Measurements from ENCODE around the gene SEC61G. TPM values are rescaled to one million over a fixed set of nuclear protein-coding genes. Genes with fewer than 3 reads are reported as not detected.

Gene SEC61G
- 100 to 1,000 TPM; 143 to 196 (median 183) TPM for polyA plus RNA-seq (ENCODE audit: insufficient read length in 4 of 4)

DNA sequence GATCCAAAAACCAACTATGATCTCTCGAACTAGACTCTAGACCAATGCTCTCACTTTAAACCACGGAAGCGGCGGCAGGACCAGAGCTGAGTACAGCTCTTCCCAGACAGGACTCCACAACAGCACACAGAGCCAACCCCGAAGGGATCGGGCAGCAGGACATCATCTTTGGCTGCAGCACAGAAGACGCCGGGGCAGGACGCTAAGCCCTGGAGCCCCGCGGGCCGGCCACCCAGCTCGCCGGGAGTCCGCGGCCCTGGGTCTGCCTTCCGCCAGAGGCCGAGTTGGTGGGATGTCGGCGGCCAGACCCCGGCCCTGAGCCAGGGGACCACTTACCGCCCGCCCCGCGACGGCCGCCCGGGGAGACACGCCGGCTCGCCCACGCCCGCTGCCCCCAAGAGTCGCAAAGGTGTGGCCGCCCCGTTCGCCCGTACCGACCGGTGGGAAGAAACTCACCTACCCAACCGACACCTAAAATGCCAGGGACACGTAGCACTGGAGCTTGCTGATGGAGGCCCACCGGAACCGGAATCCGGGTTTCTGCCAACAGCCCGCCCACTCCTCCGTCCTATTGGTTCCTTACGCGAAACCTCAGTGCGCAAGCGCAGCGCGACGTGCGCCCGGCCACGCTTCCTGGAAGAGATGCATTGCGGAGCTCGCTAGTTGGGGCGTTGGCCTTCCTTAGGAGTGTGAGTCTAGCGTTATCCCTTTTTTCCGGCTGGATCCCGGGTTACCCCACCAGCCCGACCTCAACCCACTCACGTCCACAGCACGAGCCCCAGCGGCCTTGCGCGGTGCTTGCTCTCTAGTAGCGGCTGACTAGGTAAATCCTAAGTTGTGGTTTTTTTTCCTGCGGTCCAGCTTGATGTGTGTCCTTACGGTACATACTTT, at the start of gene SEC61G:
TSS of gene SEC61G (minus strand) at position 510 of the 891 bp plus-strand sequence. CDS start 1,623 bp downstream, outside the sequence.
- peak; percentile 92 to 96 (median 94) for DNase-seq (ENCODE audit: low read depth in 4 of 4, low spot score in 2 of 4)

DNA sequence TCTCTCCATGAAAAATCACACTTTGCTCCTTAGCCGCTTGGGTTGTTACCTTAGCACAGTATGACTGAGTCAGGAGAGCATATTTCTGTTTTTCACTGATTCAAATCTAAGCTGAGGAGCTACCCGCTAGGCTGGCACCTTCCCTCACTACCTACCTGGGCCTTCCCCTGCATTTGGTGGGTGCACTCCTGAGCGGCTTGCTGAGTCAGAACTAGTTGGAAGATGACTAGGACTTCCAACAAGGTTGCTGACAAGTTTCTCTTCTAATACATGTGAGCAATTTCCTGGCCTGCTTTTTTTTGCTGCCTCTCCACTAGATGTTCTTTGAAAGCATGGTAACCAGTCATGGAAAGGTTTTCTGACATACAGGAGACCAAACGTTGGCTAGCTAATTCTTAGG, 43.8 kb upstream of the SEC61G start:
- no peak for DNase-seq (ENCODE audit: low read depth in 4 of 4, low spot score in 2 of 4)

DNA sequence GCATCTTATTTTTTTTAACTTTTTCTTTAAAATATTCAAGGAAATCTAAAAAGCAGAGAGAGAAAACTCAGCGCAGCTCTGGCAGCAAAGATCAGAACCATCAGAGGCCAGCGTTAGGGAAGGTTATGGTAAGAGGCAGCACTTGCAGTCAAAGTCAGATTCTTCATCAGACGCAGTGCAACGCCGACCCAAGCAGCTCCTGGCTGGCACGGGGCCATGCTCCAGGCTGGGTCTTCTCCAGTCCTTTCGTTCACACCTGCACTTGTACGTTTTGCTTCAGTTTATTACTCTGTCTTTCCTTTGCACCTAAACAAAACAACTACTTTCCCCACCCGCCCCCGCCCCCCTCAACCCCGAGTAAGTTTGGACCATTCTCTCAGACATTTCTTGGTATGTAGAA, 43.1 kb upstream of the SEC61G start:
- DNase-seq (ENCODE audit: low read depth in 4 of 4, low spot score in 2 of 4) = no peak

DNA sequence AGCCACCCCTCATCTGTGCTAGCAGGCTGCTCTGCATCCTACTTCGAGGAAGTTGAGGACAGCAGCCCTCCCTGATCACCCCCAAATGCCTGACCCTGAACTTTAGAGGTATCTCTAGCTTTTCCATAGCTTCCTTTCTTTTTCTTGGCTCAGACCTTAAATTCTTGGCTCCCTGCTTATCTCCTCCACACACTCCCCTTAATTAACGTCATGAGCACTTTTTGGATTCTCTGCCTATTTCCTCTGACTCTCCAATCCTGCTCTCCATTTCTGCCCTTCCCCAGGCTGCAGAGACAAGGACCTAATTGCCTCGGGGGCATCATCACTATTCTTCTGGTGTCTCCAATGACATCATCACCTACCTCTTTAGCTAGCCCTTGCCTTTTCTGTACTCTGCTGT, 40.8 kb upstream of the SEC61G start:
- DNase-seq (ENCODE audit: low read depth in 4 of 4, low spot score in 2 of 4) = no peak

DNA sequence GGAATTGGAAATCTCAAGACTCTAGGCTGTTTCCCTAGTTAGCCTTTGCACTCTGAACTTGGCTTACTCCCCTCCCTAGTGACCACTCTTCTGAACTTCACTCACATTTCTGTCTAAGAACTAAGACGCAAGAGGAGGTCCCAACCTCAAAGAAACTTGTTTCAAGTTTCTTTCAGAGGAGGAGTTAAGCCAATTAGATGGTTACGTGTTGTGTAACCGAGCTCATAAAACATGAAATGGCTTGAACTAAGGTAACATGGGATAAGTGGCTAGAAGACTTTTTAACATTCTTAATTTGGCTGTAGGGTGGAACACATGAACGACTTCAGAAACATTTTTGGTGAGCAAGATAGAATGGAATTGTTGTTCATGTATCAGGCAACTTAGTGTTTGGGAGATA, 39.5 kb upstream of the SEC61G start:
- no peak for DNase-seq (ENCODE audit: low read depth in 4 of 4, low spot score in 2 of 4)

DNA sequence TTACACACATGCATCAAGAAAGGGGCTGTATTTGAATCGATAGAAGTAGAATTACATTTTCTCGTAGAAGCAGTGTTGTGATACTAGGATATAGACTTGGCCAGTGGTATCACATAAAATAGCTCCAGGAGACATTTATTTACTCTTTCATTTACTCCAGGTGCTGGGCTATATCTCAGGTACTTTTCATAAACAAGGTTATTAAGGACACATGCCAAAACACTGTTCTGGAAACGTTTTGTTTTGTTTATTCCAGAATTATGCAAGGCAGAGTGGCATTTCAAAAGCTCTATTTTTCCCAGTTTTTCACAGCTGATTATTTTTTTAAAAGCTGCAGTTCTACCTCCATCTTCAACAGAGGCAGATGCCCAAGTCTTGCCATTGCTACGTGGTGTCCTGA, 37.8 kb upstream of the SEC61G start:
- no peak for DNase-seq (ENCODE audit: low read depth in 4 of 4, low spot score in 2 of 4)

DNA sequence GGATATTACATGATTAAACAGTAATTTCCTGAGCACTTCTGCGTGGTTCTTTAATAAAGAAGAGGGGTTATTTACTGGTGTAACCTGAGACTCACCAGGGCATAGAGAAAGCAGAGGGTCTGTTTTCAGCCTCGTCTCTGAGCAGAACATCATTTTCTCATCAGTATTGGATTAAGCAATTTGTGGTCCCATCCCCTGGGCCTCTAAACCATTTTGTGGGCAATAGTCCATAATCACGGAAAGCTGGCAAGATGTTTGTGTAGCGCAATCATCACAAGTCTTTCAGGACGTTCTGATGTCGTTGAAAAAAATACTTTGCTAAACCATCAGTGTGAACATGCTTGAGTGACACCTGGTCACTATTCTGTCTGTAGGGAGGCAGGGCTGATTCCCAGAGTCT, 37.1 kb upstream of the SEC61G start:
- DNase-seq (ENCODE audit: low read depth in 4 of 4, low spot score in 2 of 4) = no peak

DNA sequence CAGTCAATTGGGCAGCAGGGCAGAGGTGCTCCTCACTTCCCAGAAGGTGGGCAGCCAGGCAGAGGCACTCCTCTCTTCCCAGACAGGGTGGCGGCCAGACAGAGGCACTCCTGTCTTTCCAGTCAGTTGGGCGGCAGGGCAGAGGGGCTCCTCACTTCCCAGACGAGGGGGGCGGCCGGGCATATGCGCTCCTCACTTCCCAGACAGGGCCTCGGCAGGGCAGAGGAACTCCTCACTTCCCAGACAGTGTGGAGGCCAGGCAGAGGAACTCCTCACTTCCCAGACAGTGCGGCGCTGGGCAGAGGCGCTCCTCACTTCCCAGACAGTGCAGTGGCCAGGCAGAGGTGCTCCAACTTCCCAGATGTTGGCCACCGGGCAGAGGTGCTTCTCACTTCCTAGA, 33.4 kb upstream of the SEC61G start:
- DNase-seq (ENCODE audit: low read depth in 4 of 4, low spot score in 2 of 4) = no peak

DNA sequence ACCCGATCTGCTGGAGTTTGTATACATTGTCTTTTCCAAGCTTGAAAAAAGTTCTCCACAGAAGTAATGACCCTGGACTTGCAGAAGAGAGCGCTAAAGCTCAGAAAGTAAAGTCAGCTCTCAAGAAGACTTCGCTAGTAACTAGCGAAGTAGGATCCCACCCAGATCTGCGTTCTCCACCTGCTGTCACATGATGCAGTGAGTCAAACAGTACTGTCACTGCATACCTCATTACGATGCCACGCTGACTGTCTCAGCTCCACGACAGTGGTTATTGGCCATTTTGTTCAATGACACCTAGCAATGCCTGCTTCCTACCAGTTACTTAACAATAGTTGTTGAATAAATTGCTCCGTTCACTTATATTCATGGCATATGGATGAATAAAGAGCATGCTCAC, 29.7 kb upstream of the SEC61G start:
- peak in 1 of 4 donors; percentile 53 for DNase-seq (ENCODE audit: low read depth in 4 of 4, low spot score in 2 of 4)

DNA sequence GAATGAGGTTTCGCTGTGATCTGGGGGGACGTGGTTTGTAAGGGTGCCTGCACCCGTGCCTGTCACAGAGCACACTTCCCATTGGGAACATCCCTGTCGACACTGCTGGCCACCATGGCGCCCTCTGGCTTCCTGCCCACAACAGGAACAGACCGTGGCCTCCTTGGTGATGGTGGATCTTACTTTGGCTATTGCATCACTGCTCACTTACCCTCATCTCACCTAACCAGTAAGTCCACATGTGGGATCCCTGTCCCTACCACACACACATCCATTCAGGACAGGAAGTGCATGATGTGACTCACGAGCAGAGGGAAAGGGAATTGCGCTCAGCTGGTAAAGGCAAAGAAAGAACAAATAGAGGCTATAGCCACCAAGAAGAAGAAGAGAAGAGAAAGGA, 26.2 kb upstream of the SEC61G start:
- DNase-seq (ENCODE audit: low read depth in 4 of 4, low spot score in 2 of 4) = no peak

DNA sequence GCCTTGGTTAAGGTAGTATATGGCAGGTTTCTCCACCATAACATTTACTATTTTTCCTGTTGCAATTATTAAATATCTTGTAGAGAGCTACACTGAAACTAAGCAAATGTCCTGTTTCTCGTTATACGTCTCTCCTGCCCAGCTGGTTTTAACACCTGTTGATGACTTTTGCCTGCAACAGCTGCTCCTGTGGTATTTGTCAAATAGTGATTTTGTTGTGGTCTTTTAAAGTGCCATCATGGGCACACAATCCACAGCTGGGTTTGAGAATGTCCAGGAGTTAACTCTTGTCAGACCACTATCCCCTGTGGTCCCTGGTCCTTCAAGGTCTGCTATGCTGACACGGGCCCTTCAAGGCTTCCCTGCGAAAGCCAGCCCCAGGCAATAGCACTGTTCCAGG, 24.9 kb upstream of the SEC61G start:
- no peak for DNase-seq (ENCODE audit: low read depth in 4 of 4, low spot score in 2 of 4)

DNA sequence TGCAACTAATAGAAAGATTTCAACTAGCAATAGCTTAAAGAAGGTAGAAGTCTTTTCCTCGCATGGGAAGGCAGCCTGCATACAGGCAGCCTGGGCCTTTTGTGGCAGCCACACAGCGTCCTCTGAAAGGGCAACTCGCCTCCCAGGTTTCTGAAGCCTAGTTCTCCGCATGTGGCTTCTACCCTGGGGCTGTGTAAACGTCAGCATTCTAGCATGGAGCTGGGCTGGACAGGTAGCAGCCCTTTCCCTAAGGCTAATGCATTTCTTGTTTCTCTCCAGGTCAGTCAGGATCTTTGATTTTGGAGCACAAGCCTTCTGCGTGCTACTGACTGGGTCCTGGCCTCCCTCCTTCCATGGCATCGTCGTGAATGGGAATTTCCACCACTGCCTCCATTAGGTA, 23.8 kb upstream of the SEC61G start:
- DNase-seq (ENCODE audit: low read depth in 4 of 4, low spot score in 2 of 4) = no peak

DNA sequence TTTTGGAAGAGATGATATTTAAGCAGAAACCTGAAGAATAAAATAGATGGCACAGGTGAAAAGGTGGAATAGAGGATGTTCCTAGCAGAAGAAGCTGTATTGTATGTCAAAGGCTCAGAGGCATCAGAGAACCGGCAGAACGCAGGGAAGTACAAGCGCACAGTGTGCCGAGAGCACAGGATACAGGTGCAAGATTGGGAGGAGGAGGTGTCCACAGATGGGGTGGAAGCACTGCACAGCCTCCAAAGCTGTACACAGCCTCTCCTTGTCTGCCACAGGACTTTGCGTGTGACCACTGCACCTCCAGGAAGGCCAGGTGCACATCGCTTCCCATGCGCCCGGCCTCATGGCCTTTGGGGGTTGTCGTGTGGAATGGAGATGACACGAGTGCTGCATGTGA, 23.3 kb upstream of the SEC61G start:
- DNase-seq (ENCODE audit: low read depth in 4 of 4, low spot score in 2 of 4) = no peak

DNA sequence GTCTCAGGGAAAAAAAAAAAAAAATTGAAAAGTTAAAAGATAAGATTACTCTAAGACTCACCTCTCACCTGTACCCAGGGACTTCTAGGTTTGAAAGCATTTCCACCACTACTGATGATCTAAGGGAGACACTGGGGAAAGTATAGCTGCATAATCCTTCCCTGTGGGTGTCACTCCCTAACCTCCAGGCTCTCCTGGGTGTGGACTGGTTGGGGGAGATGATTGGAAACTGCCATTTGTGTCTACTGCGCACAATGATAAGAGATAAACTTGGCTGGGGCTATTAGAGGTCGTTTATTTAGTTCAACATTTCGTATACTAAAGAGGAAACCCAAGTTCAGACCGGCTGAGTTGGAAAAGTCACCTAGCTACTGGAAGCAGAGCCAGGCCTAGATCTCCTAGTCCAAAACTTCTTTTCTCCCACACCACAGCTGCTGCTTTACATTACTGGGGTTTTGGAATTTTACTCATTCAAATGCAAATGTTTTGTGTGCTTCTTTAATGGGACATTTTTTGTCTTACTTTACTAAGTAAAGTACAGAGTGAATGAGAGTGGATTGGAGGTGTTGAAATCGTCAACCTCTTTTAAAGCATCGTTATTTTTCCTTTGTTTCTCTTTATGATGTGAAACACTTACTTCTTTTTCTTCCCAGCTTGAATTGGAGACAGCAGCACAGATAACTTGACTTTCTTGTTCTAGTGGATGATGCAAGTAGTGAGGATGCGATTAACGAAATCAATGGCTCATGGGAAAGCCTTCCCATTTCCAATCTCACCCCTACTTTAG, 22.3 kb upstream of the SEC61G start:
- DNase-seq (ENCODE audit: low read depth in 4 of 4, low spot score in 2 of 4) = no peak

DNA sequence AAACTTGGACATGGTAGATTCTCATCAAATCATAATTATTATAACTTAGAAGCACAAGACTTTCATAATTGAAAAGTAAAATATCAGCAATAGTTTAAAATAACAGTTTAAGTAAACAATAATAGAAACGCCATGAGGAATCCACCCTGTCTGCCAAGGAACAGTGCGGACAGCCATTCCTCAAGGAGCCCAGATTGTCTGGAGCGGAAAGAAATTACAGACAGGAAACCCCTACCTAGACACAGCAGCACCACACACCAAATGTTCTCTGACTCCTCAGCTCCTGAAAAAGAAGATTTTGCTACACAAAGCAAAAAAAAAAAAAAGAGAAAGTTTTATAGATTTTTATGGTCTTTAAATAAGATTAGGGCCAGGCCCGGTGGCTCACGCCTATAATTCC, 21.5 kb upstream of the SEC61G start:
- no peak for DNase-seq (ENCODE audit: low read depth in 4 of 4, low spot score in 2 of 4)

DNA sequence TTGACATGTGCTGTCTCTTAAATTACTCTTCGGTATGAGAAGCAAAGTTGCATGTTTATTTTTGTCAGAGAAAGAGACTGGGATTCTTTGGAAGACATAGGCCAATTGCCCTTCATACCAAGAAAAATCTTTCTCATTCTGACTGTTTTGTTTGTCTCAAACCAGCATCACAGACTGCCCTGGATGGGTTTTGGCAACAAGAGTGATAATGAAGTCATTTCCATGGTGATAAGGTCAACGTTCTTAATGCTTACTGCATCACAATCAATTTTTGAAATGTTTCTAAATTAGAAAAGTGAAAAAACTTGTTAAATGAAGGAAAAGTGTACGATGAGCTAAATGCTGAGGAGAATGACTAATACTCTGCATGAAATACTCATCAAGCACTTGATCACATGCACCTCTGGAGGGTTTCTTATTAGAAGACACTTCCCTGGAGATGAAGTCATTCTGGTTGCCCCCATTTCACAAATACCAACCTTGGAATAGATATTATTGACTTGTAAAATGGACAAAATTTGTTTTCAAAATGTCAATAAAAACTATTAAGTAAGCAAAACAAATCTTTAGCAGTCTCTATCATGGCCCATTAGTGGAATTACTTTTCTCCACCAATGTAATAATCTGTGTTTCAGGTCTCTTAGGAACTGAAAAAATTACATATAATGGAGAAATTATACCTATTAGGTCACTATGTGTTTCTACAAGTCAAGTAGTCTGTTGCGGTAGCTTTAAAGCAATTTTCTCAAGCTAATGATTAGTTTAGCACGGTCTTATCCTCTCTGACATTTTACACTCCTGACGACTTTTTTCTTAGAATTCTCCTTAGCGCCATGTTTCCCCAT, 19.9 kb upstream of the SEC61G start:
- no peak for DNase-seq (ENCODE audit: low read depth in 4 of 4, low spot score in 2 of 4)

DNA sequence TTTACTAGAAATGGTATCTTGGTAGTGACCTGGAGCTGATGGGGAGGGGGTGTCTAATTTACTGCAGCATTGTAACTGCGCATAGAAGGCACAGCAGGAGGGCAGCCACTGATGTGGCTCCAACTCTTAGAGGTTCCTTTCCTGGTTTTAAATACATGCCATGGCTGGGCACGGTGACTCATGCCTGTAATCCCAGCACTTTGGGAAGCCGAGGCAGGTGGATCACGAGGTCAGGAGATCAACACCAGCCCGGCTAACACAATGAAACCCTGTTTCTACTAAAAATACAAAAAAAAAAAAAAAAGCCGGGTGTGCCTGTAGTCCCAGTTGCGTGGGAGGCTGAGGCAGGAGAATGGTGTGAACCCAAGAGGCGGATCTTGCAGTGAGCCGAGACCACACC, 19.2 kb upstream of the SEC61G start:
- no peak for DNase-seq (ENCODE audit: low read depth in 4 of 4, low spot score in 2 of 4)

DNA sequence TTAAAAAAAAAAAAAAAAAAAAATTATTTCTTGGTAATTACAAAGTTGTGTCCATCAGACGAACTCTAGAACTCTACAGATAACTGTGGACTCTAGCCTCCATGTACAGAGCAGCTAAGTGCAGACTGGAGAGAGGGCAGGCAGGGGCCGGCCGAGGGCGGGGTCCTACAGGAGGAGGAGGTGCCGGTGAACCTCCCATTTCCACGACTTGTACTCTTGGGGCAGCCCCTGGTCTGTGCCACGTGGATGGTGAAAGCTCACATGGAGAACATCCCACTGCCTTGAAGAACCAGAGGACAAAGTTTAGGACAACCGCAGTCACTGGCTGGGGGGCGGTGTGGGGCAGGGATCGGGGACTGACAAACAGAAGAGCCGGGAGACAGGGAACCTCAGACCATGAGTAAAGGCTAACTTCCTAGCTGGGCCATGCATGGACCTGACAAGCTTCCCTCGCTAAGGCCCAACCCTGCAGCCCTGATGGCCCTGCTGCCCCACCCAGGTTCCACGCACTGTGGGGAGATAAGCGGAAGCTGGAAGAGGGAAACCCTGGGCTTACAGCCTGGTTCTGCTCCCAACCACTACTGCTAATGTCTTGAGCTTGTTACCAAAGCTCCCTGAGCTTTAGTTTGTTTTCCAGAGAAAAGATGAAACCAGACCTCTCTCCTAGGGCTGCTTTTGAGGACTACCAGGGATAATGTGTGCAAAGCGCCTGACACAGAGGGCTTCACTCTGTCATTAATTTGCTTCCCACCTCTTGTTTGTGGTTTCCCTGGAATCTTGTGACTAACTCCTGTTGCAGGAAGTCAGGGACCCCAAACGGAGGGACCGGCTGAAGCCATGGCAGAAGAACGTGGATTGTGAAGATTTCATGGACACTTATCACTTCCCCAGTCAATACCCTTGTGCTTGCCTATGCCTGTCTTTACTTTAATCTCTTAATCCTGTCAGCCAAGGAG, 16.1 kb upstream of the SEC61G start:
- DNase-seq (ENCODE audit: low read depth in 4 of 4, low spot score in 2 of 4) = no peak

DNA sequence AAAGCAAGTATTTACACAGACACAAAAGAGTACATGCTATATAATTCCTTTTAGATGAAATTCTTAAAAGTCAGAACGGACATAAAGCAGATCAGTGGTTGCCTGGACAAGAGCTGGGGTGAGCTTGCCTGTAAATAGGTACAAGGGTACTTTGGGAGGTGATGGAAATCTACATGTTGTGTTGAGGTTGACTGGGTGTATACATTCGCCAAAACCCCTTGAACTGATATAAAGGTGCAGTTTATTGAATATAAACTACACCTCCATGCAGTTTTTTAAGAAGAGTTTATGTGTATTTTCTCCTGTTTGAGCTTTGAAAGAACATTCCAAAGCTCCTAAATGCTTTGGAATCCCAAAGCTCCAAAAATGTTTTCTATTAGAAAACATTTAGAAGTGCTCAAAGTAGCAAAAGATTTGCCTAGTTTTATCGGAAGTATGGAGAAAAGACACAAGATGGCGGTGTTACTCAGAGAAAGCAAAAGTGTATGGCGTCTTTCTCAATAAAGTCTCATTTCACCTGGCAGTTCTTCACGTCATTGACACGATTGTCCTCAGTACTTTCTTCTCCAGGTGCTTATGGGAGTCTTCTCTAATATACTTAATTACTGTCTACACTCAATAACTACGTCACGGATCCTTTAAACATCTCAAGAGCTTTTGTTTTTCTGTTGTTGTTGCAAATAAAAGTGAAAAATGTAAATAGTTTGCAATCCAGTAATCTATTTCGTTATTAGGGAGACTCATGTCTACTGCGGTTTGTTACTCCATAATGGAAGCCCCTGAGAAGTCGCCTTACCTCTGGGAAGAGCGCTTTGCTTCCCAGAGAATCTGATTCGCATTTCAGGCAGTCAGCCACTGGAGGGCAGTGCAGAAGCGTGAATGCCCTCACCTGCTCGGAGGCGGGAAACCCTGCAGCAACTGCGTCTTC, 14.7 kb upstream of the SEC61G start:
- peak; percentile 69 to 78 (median 70) for DNase-seq (ENCODE audit: low read depth in 4 of 4, low spot score in 2 of 4)
